Activated naive CD4-positive, alpha-beta T cell (primary cell): ENCODE data around the gene PAFAH2.
"Not testable (repeated sequence)": the region's sequence is repeated elsewhere in the genome, so short reads cannot be mapped to it uniquely, and the experiment has no call there.

Experiments used
- DNase-seq, 4 experiments: peaks; one replicate each; lab custom pipeline; 2025; lab: John Stamatoyannopoulos, UW

Gene PAFAH2

GRCh38 chr1:25985171-25985570 lies 12.7 kb downstream of the PAFAH2 start:
- DNase-seq: no peak

- DNase-seq: no peak
Measured at GRCh38 chr1:25979210-25979609, 18.7 kb downstream of the PAFAH2 start.

- no peak for DNase-seq
Measured at GRCh38 chr1:25978403-25978802, 19.5 kb downstream of the PAFAH2 start.

DNA sequence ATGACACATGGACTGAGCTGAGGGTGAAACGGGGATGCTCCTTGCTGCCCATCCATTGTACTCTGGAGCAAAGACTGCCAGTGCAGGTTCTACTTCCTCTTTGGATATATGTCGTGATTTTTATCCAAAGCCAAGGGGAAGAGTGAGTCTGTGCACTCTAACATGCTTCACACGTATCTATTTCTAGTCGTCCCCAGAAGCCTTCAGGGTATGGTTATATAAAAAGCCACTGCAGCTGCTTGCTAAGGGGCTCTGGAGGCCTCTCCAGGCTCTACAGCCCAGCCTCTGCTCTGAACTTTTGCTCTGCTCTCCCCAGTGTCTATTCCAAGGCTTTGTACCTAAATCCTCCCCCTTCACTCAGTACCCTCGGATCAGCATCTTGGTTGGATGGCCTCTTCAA lies 20.1 kb downstream of the PAFAH2 start:
- no peak for DNase-seq

DNA sequence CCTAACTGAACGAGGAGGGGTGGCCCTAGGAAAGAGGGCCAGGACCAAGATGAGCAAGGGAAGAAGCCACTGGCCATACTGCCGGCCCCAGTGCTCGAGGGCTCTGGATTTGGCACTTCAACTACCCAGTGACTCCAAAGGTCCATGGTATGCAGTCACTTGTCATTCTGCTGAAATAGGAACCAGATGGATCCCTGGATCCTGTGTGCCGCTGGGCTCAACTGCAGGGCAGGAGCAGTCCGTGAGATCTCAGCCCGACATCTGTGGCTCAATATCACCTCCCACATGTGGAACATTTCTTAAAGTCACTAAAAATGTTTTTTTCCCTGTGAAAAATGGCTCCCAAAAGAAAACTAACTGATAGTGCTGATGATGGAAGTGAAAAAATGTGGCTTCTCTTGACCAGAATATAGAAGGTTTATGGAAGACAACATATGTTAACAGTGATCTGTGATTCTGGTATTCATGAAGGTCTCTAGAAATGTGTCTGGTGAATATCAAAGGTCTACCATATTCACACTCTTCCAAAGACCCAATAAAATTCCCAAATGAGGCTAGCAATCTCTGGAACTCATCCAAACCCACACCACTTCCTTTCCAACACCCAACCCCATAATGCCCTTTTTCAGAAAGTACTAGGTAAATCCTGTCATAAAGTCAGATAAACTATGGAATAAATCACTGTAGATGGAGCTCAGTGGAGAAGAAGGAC lies 24.1 kb downstream of the PAFAH2 start:
- no peak for DNase-seq

DNA sequence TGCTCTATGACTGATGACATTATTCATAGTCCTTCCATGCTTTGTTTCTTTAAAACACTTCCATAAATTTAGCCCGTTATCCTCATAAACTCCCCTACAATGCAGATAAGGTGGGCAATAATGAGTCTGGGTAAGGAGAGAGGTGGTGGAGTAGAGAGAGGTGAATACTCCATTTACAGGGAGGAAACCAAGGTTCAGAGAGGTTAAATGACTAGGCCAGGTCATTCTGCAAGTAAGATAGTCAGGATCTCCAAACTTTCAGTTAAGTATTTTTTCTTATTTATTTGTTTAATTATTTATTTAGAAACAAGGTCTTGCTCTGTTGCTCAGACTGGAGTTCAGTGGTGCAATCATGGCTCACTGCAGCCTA lies 26.1 kb downstream of the PAFAH2 start:
- DNase-seq: no peak

DNA sequence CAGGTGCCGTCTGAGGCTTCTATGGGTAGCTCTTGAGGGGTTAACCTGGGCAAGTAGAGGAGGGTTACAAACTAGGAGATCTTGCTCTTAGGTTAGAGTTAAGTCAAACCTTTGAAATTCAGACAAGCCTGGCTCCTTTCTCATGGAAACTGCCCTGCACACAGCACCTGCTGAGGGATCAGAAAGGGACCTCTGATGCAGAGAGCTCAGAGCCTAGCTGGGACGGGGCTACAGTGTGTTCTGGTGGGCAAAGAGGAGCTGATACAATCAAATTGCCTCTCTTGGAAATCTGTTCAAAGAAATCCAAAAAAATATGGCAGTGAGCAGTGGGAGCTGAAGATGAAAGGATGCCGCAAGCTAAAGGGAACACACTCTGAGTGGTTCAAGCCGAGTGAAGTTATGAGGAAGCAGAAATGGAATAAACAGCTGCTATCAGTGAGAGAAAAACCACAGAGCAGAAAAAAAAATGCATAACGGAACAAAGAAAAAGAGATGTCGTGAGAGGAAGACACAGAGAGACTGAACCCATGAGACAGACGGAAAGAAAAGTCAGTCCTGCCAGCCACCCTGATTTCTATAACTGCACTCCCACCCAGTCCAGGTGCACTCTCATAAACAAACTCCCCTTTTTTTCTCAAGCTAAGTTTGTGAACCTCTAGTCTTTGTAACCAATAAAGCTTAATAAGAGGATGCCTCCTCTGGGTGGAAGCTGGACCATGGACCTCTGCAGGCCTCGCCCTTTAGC lies 26.6 kb downstream of the PAFAH2 start:
- DNase-seq: no peak

- no peak for DNase-seq
Measured at GRCh38 chr1:25967308-25967707, 30.6 kb downstream of the PAFAH2 start.

DNA sequence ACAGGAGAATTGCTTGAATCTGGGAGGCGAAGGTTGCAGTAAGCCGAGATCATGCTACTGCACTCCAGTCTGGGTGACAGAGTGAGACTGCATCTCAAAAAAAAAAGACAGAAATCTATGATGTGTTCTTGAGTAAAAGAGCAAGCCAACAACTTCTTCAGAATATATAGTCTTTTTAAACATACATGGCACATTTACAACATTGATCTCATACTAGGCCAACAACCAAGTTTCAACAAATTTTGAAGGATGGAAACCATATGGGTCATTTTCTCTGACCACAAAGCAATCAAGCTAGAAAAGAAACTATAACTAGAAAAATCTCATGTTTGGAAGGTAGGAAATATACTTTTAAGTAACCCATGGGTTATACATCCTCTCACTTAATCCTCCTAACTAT lies 38.3 kb downstream of the PAFAH2 start:
- DNase-seq: no peak

GRCh38 chr1:25958465-25958864 lies 39.4 kb downstream of the PAFAH2 start:
- DNase-seq: no peak

DNA sequence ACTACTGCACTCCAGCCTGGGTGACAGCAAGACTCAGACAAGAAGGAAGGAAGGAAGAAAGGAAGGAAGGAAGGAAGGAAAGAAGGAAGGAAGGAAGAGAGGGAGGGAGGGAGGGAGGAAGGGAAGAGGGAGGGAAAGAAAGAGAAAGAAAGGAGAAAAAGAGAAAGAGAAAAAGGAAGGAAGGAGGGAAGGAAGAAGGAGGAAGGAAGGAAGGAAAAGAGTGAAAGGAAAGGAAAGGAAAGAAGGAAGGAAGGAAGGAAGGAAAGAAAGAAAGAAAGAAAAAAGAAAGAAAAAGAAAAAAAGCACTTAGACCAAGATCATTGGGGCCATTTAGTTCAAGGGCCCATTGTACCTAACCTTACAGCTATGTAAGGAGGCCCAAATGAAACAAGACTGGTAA lies 42.3 kb downstream of the PAFAH2 start:
- DNase-seq: no peak

DNA sequence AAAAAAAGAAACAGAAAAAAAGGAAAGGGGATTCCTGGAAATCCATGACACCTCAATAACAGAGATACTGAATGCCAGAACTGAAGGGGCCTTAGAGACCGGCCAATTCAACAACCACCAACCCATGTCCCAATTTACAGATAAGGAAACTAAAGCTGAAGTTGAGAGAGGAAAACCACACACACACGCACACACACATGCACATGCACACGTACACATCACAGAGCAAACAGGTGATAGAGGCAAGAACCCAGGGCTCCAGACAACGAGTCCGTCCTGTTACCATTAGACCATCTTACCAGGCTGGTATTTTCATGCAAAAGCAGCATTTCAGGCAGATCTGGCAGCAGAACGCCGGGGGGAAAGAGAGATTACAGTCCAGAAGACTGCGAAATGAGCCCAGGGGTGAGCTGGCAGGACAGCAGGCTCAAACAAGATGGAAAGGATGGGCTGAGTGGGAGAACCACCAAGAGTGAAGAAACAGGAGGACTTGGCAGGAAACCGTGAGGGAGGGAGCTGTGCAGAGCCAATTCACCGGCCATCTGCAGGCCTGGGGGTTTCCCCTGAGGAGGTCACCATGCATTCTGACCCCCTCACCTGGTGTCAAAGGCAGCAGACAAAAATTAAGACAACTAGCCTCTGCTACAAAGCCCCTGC lies 43.5 kb downstream of the PAFAH2 start:
- DNase-seq: no peak

DNA sequence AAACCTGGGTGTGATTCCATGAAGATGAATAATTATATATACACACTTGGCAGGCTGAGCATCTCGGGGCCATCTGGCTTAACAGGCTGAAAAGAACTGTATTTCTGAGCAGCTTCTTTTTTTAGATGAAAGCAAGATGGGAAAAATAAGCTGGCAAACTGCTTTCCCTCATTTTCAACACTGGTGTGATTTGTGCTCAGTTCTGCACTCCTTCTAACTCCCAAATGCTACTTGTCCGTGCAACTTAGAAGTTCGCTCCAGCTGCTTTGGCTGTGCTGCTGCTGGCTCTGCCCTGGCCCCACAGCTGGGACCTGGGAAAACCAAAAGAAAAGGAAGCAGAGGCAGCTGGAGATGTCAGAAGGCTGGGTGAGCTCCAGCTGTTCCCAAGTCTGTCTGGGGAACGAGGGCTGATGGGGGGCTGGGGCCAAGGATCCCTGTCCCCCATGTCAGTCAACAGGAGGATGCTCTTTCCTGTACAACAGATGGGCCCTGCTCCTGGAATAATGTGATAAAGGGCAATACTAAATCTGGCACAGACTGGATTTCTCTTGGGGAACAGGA lies 44.9 kb downstream of the PAFAH2 start:
- no peak for DNase-seq

- DNase-seq: no peak
Measured at GRCh38 chr1:25948641-25949040, 49.2 kb downstream of the PAFAH2 start.

DNA sequence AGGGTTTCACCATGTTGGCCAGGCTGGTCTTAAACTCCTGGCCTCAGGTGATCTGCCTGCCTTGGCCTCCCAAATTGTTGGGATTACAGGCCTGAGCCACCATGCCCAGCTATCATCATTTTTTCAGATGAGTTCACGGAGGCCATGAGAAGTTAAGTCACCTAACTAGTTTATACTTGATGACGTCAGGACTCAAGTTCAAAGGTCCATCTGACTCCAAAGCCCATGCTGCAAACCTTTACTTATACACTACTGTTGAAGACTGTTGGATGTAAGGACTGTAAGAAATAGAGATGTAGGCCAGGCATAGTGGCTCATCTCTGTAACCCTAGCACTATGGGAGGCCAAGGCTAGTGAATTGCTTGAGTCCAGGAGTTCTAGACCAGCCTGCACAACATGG lies 50.8 kb downstream of the PAFAH2 start:
- DNase-seq: no peak

DNA sequence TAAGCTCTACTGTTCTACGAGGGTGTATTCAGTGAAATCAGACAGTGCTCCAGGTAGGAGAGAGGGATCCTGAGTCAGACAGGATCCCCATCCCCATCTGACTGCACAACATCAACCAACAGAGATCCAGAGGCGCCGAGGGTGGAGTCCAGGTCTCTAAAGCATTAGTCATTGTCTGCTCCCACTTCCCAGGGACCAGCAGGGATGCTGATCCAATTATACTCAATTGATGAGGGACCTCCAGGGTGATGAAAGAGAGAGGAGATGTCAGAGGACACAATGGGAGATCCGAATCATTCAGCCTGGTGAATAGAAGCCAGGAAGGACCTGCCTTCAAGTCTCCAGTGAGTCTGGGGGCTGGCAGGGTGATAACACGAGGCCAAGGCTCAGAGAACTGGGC lies 52.1 kb downstream of the PAFAH2 start:
- DNase-seq: no peak

DNA sequence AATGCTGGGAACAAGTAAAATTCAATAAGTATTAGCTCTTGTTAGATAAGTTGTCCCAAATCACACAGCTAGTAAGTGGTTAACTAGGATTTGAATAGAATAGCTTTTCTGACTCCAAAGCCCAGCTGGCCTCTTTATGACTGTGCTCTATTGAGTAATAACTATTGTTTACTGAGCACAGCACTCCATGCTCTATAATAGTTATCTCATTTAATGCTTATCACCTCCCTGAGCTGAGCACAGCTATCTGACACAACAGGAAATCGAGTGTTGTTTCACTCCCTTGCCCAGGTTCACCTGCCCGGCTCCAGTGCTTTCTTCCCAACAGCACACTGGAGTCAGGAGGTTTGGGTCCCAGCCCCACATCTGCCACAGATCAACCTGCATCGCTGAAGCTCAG lies 52.9 kb downstream of the PAFAH2 start:
- no peak for DNase-seq

- not testable (repeated sequence) for DNase-seq
Measured at GRCh38 chr1:25943511-25943910, 54.4 kb downstream of the PAFAH2 start.

DNA sequence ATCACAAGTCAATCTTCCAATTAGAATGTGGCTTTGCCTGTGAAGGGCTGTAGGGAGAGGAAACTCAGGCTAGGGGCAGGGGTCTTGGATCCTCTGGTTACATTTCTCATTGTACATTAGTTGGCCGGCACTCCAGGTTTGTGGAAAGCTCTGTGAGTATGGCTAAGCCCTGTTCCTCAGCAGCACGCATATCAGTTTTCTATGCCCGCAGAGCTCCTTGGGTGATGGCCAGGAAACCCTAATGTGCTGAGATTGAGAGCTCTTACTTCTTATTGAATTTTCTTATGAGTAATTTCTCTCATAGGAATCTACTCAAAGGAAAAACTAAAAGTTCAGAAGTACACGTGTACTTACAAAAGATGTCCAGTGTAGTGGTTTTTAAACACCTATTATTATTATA lies 60.9 kb downstream of the PAFAH2 start:
- no peak for DNase-seq

DNA sequence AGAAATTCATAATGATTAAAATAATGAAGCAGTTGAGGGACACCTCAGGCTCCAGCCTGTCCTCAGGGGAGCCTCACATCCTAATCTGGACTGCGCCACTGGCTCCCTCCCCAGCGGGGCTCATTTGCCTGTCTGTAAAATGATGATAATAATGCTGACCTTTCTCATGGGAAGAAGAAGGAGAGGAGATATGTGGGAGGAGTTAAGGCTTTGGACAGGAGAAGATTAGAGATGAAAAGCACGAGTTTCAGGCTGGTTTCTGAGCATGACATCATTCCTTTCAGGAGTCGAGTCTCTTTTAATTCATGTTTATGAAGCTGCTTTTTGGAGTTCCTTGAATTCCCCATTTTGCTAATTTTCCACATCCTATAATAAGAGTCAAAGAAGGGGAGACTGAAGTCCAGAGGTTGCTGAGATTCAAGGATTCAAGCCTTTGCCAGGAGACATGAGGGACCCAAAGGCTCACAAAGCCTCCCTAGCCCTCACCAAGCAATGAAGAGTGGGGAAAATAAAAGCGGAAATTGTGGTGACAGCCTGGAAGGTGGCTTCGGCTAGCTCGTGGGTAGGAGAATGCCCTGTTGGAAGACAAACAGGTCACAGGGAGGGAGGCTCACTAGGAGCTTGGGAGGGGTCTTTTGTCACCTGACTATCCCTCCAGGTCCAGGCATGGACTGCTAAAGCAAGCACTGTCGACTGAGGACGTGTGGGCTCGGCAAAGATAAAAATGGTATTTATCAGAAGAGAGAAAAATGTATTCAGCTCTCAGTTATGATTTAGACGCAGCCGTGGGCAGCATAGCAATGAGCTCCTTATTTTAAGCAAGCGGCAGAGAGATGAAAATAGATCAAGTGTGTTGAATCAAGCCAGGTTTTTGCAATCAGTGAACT lies 64.1 kb downstream of the PAFAH2 start:
- no peak for DNase-seq

DNA sequence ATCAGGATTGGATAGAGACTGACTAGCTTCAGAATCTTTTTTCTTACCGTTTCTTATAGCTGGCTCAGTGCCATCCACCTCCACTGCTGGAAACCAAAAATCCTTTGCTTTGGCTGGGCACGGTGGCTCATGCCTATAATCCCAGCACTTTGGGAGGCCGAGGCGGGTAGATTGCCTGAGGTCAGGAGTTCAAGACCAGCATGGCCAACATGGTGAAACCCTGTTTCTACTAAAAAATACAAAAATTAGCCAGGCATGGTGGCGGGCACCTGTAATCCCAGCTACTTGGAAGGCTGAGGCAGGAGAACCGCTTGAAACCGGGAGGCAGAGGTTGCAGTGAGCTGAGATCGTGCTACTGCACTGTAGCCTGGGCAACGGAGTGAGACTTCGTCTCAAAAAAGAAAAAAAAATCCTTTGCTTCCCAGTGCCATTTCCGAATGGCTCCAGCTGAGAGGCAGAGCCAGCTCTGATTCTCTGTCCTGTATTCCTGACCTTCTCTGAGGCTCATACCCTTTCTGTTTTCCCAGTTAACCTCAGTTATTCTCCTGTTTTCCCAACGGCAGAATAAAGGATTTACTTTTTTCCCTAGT lies 65.0 kb downstream of the PAFAH2 start:
- DNase-seq: not testable (repeated sequence)

- no peak for DNase-seq
Measured at GRCh38 chr1:25932321-25932720, 65.5 kb downstream of the PAFAH2 start.
